DMS153 treated with DMSO at 0.1 percent for 48 hours (cell line): ENCODE measurements around the gene NANOGP8.
"Not testable (repeated sequence)": the region's sequence is repeated elsewhere in the genome, so short reads cannot be mapped to it uniquely, and the experiment has no call there.

ENCODE experiments used
- DNase-seq: peaks from one replicate; lab custom pipeline; 2025; ENCODE audit not compliant: unreplicated experiment; lab: John Stamatoyannopoulos, UW

Gene NANOGP8

GRCh38 chr15:35095941-35096340, 10.8 kb upstream of the NANOGP8 start:
- DNase-seq: no peak

GRCh38 chr15:35092846-35093245, 7.8 kb upstream of the NANOGP8 start:
- no peak for DNase-seq

GRCh38 chr15:35092311-35092710, 7.2 kb upstream of the NANOGP8 start:
- DNase-seq: no peak

GRCh38 chr15:35090104-35090807, 5.2 kb upstream of the NANOGP8 start:
- DNase-seq: no peak

DNA sequence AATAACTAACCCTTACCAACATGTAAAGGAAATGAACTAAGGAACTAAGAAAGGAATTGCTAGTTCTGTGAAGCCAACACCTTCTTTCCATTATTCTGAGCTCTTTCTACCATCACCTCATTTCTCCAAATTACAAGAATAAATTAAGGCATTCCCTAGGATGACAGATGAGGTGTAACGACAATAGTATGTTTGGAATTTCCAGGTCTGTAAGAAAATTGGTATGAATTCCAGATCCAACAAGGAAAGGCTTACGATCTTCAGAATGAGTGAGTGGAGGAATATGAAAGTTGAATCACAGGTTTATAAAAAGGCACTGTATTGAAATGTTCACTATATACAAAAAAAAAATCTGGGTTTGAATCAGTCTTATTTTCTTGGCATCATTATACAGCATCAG, 4.5 kb upstream of the NANOGP8 start:
- DNase-seq: no peak

GRCh38 chr15:35088329-35088728, 3.2 kb upstream of the NANOGP8 start:
- DNase-seq: no peak

DNA sequence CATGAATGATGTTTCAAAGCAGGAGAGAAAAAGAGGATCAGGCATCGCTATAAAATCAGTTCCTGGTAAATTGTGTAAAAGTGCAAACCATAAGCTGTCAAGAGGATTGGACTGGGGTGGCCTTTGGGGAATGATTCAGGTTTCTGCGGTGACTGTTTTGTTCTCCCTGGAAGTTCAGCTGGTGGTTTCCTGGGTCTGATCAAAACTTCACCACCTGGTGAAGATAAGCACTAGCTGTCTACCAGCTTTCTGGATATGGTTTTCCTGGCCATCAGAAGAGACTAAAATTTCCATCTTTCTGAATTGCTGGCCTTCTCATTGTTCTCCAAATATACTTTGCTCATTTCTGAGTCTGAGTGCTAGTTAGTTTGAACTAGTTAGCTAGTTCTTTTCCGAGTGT, 2.7 kb upstream of the NANOGP8 start:
- no peak for DNase-seq

GRCh38 chr15:35082371-35083348, 2.4 kb downstream of the NANOGP8 start:
- not testable (repeated sequence) for DNase-seq

GRCh38 chr15:35081626-35082365, 3.3 kb downstream of the NANOGP8 start:
- DNase-seq: not testable (repeated sequence)

- DNase-seq: no peak
Observed at GRCh38 chr15:35080226-35080625, 4.9 kb downstream of the NANOGP8 start.

GRCh38 chr15:35078221-35078915, 6.7 kb downstream of the NANOGP8 start:
- DNase-seq: peak; percentile 0

DNA sequence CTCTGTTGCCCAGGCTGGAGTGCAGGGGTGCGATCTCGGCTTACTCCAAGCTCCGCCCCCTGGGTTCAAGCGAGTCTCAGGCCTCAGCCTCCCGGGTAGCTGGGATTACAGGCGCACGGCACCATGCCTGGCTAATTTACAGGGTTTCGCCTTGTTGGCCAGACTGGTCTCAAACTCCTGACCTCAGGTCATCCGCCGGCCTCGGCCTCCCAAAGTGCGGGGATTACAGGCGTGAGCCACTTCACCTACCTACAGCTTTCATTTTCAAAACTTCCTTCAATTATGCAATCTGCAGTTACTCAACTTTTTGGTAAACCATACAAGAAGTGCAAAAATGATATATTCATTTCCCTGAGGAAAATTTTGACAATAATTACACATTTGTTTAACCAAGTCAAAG, 14.0 kb downstream of the NANOGP8 start:
- no peak for DNase-seq

DNA sequence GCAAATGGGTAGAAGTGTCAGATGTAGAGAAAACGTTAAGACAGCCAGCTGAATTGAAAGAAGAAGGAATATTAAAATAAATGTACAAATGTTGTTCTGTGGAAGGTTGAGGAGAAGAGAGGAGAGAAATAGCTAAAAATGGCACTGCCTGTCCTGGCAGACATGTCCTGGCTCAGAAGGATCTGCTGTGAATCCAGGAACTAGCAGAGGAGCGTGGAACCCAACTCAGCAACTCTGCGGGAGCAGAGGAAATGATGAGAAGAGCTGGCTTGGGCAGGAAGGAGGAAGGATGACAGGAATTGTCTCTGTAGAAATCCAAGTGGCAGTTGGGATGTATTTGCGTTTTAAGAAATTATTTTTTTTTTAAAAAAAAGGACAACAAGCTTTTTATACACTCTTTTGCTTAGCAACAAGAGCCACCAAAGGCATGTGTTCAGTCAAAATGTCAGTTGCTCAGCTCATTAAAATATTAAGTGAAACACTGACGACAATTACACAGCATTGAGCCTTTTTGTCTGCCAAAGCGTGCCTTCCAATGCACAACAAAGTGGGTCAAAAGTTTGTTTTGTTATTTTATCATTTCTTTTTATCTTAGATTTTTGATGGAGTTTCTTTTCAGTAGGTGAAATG, 16.1 kb downstream of the NANOGP8 start:
- no peak for DNase-seq

DNA sequence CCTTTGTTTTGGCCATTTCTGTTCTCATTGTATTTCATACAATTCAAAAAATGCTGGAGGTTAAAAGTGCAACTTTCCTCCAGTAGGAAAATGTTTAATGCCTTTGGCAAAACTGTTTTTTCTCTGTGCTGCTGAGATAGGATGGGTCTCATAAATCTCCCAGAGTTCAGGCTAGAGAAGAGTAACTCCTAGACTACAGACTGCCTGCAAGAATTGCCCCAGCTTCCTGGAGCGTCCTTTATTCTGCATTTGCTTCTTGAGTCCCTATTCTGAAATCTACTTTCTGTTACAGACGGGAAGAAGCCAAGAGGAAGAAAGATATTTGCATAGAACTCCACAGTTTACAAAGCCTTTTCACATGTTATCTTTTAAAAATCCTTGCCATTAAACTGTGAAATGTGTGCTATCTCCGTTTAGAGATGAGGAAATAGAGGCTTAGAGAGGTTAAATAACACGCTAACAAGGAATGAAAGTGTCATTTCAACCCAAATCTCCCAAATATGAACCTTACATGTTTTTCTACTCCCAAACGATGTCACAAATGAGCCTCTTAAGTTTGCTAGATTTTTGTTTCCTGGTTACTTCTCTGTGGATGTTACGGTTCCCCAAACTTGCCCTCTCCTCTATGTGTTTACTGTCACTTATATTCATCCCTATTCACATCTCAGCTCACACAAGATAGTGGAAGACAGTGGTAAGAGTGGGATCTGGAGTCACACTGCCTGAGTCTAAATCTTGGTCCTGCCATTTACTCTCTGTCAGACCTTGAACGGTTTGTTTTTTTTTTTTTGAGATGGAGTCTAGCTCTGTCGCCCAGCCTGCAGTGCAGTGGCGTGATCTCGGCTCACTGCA, 17.4 kb downstream of the NANOGP8 start:
- DNase-seq: no peak

GRCh38 chr15:35066094-35066493, 19.0 kb downstream of the NANOGP8 start:
- no peak for DNase-seq

DNA sequence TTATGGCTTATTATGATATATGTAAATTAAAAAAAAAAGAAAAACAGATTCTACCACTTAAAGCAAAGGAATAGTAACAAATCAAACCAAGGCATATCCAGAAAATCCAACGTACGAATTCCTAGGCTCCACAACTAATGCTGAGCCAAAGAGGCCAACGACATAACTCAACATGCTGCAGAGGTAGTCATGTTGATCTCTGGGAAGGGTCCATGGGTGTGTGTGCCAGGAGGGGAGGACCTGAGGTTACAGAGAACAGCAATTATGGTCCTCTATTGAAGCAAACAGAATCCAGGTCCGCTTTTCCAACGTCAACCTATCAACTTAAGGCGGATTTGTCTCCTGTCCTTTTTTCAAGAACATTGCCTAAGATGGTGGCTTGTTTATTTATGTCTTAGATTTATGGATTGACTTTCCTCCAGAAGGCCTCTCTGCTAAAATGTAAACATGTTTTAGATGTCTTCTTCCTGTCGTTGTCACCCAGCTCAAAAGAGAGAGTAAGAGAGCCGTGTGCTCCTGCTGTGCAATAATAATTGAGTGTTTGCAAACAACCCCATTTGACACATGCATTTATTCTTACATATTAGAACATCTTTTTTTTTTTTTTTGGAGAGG, 20.4 kb downstream of the NANOGP8 start:
- DNase-seq: no peak

DNA sequence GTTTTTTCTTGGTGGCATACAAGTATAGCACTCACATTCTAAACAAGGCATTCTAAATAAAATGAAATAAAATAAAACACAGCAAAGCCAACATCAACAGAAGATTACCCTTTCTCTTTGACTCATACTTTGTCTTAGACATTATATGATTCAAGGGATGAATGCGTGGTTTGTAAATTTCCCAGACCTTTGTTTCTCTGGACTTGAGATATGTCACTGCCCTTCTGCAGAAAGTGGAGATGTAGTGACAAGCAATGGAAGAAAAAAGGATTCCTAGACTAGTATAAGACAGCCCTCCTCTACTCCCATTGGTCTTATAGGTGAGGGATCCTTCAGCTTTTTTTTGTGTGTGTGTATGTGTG, 22.4 kb downstream of the NANOGP8 start:
- DNase-seq: no peak

DNA sequence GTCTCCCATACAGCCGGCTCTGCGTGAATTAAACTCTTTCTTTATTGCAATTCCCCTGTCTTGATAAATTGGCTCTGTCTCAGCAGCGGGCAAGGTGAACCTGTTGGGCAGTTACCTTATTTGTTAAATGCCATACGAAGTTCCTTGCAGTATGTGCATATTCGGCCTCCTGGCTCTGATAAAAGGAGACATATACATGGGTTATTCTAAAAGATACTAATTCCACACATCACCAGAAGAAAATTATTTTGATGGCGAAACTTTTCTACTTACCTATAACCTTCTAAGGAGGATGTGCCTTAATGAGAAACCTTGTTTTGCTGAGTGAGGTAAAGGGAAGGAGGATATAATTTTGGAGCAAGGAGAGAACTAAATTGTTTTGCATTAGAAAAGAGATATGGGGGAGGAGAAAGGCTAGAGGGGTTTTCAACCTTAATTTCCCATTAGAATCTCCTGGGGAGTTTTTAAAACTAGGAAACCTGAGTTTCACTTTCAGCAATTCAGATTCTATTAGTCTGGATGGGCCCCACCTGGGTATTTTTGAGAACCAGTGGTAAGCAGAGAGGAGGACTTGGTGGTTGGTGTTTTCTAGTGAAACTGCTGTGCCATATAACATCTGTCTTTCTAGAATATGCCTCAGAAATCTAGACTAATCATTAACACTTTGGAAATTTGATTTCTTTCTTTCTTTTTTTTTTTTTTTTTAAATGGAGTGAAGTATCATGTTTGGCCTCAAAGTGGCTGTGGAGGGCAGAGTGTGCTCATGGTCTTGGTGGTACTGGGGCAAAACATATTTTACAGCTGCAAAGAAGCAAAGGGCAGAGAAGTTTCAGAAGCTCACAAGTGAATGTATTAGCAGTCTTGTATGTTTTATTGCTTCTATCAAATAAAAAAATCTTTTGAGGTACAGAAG, 23.0 kb downstream of the NANOGP8 start:
- no peak for DNase-seq
